ENCODE measurements around the gene ARRDC4. TPM values are rescaled to one million over a fixed set of nuclear protein-coding genes. Genes with fewer than 3 reads are reported as not detected.

Gene ARRDC4
- total RNA-seq, 2 experiments from 2014 or later, result not detected

GRCh38 chr15:97992823-97993222, 32.3 kb downstream of the ARRDC4 start:
- H3K4me2 ChIP-seq (ENCODE audit: low read length), result no peak overlapping the region
- H4K20me1 ChIP-seq (ENCODE audit: insufficient read depth, low read length), result no peaks in the 10 kb centered on the region
- no peak overlapping the region for H3K4me3 ChIP-seq (ENCODE audit: low read depth, low read length, poor library complexity, severe bottlenecking)
- no peak for DNase-seq (ENCODE audit: low spot score)
- H3K9me3 ChIP-seq (ENCODE audit: low read length), result no peaks in the 10 kb centered on the region
- TF ChIP-seq CTCF (conservative IDR thresholded peaks at IDR 0.05; ENCODE audit: low read length) (no peak), EZH2phosphoT487 (IDR thresholded peaks at IDR 0.05; ENCODE audit: borderline replicate concordance, low read depth, low read length) (no peak)
- ChIA-PET CTCF (ENCODE audit: unreplicated experiment) (no interaction called here), POLR2A (no interaction called here)
- no peaks in the 10 kb centered on the region for H3K9me2 ChIP-seq (ENCODE audit: insufficient read depth, low read length)
- H3K27ac ChIP-seq (ENCODE audit: low read depth, low read length, poor library complexity, severe bottlenecking), result no peak overlapping the region
- intact Hi-C loops (cut with micrococcal nuclease; ENCODE audit: unreplicated experiment), result no loop called here
- H3K36me3 ChIP-seq (ENCODE audit: insufficient read depth, low read length), result no peaks in the 10 kb centered on the region
- H3K79me2 ChIP-seq (ENCODE audit: insufficient read depth, low read depth, low read length), result no peaks in the 10 kb centered on the region
- H2AFZ ChIP-seq (ENCODE audit: low read length), result no peak overlapping the region
- BruUV-seq (replicated peaks), result no TSS peak
- no peaks in the 10 kb centered on the region for H3K4me1 ChIP-seq (ENCODE audit: insufficient read depth, low read length, poor library complexity, severe bottlenecking)

- POLR2A ChIA-PET, result interaction anchor here (0.6 kb wide), 1 partner anchor 310 kb away, joined by 3 read pairs; no protein-coding TSS in a partner anchor
Measured at GRCh38 chr15:97993310-97993738, 32.8 kb downstream of the ARRDC4 start.

More at GRCh38 chr15:97993310-97993738, 32.8 kb downstream of the ARRDC4 start:
- Histone ChIP-seq H3K79me2 (ENCODE audit: insufficient read depth, low read depth, low read length) (no peaks in the 10 kb centered on the region), H4K20me1 (ENCODE audit: insufficient read depth, low read length) (no peaks in the 10 kb centered on the region), H3K9me3 (ENCODE audit: low read length) (no peaks in the 10 kb centered on the region), H3K36me3 (ENCODE audit: insufficient read depth, low read length) (no peaks in the 10 kb centered on the region), H3K9me2 (ENCODE audit: insufficient read depth, low read length) (no peaks in the 10 kb centered on the region), H3K27ac (ENCODE audit: low read depth, low read length, poor library complexity, severe bottlenecking) (no peak overlapping the region), H3K4me2 (ENCODE audit: low read length) (no peak overlapping the region), H2AFZ (ENCODE audit: low read length) (no peak overlapping the region), H3K4me3 (ENCODE audit: low read depth, low read length, poor library complexity, severe bottlenecking) (no peak overlapping the region), H3K4me1 (ENCODE audit: insufficient read depth, low read length, poor library complexity, severe bottlenecking) (no peaks in the 10 kb centered on the region)
- no TSS peak for BruUV-seq (replicated peaks)
- CTCF ChIA-PET (ENCODE audit: unreplicated experiment), result no interaction called here
- DNase-seq (ENCODE audit: low spot score), result no peak
- intact Hi-C loops (cut with micrococcal nuclease; ENCODE audit: unreplicated experiment), result no loop called here
- TF ChIP-seq EZH2phosphoT487 (IDR thresholded peaks at IDR 0.05; ENCODE audit: borderline replicate concordance, low read depth, low read length) (no peak), CTCF (conservative IDR thresholded peaks at IDR 0.05; ENCODE audit: low read length) (no peak)

Measured in OCI-LY7 (cell line).